KBM-7 (cell line): Measurements from ENCODE around the gene REPS2.

ENCODE experiments used
- DNase-seq: peaks from one replicate; pipeline ENCODE4 v3.0.0-alpha.2; 2015
- in situ Hi-C: fragments of 300-500 bp; cut with MboI; formaldehyde crosslinking; loops from 2 replicates; pipeline ENCODE4 v1.14.3; 2020; ENCODE audit warnings: low sequenced_read_pairs, low pct_unique_long_range_greater_than_20kb, mixed read lengths

REPS2 gene

DNA sequence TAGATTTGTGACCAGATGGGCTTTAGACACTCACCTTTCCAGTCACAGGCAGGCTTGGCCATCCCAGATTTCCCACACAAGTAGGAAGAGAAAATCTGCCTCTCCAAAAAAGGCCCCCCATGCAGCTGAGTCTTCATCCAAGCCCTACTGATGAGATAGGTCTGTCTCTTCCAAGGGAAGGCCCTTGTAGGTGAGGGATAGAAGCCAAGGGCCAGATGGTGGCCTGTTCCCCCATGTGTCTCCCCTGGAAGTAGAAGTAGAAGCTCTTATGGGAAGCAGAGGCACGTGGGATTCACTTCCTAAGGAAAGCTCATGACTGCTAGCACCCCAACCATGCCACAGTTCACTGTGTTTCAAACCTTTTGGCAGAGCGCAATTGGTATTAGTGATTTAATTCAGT is 81.5 kb downstream of the REPS2 start:
- no peak for DNase-seq
- in situ Hi-C loops, result loop anchor here (25.0 kb wide), 1 partner anchor 141 kb away; no protein-coding TSS in a partner anchor

DNA sequence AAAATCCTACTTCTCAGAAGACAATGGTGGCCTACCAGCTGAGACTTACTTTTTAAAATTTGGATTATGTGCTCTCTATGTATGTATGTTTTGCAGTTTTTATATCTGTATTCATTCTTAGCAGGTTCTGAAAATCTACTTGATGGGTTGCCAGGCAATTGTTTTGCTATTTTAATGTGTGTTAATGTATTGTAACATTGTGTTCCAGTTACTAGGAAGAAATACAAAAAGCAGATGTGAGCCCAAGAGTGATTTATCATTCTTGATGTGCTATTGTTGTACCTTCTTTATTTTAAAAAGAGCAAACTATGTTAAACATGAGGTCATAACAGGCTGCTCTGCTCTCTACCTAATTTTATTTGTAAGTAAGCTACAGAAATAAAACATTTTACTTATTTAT is 81.9 kb downstream of the REPS2 start:
- in situ Hi-C loops, result loop anchor here (25.0 kb wide), 1 partner anchor 141 kb away; no protein-coding TSS in a partner anchor
- no peak for DNase-seq

DNA sequence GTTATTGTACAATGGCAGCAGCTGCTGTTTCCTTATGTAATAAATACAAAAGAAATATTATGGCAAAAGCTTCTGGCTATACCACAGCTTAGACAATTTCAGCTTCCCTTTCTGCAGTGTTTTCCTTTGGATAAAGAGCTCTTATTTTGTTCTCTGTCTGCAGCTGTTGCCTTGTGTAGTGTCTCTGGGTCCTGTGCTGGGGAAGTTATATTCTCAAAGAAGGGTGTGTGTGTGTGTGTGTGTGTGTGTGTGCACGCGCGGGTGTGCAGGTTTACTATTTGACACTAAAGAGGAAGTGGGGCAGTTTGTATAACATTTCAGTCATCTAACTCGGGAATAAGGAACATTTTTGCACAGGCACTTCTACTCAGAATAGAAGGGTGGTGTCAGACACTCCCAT is 83.6 kb downstream of the REPS2 start:
- DNase-seq, result peak; percentile 77
- in situ Hi-C loops, result loop anchor here (25.0 kb wide), 1 partner anchor 143 kb away; no protein-coding TSS in a partner anchor

DNA sequence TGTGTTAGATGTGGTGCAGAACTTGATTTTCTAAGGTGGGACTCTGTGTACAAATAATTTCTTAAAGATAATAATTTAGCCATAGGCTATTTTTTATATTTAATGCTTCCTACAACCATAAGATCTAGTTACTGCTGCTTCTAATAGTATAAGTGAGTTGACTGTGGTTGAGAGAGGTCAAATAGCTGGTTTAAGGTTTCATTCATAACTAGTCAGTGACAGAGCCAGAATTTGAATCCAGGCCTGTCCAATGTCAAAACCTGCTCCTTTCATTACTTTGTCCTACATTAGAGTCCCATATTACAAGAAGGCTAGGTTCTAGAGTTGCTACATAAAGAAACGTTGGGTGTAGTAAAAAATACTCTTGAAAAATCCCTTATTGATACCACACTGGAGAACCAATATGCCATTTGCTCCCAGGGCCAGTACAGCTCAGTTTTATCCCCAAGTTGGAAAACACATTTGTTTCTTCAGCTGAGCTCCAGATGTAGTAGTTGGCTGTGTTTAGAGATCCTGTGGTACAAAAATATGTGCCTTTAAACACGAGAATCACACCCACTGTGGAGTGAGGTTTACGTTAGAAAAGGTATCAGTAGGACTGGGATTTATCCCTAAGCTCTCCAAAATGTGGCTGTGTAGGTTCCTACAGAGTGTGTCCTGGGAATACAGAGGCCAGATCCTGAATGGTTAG is 84.3 kb downstream of the REPS2 start:
- DNase-seq, result no peak
- in situ Hi-C loops, result loop anchor here (25.0 kb wide), 1 partner anchor 143 kb away; no protein-coding TSS in a partner anchor

DNA sequence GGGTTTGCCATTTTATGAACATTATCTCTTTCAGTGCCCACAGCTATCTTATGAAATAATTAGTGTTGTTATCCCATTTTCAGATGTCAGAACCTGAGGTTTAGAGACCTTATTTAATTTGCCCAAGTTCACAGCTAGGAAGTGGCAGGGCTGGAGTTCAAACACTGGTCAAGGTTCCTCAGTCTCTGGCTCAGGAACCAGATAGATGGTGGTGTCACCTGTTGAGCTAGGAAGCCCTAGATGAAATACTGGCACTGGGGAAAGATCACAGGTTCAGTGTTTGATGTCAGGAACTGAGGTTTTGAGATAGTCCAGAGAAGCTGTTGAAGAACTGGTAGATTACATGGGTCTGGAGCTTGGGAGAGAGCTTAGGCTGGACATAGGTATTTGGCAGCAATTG is 85.4 kb downstream of the REPS2 start:
- no peak for DNase-seq
- in situ Hi-C loops, result loop anchor here (25.0 kb wide), 1 partner anchor 145 kb away; no protein-coding TSS in a partner anchor

DNA sequence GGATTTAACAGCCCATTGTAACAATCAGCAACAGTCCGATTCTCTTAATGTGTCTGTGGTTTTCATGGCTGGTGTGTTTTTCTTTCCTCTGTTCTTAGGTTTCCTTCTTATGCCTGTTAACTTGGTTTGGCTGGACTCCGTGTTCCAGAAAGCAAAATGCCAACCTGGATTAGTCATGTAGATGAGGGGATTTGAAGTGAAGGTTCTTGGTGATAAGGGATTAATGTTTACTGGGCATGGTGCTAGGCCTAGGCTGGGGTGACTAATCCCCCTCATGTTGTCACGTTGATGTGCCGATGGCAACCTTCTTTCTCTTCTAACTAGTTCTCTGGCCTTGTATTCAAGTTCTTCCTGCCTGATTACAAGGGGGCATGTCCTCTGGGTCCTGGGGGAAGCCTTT is 85.9 kb downstream of the REPS2 start:
- in situ Hi-C loops, result loop anchor here (25.0 kb wide), 1 partner anchor 145 kb away; no protein-coding TSS in a partner anchor

DNA sequence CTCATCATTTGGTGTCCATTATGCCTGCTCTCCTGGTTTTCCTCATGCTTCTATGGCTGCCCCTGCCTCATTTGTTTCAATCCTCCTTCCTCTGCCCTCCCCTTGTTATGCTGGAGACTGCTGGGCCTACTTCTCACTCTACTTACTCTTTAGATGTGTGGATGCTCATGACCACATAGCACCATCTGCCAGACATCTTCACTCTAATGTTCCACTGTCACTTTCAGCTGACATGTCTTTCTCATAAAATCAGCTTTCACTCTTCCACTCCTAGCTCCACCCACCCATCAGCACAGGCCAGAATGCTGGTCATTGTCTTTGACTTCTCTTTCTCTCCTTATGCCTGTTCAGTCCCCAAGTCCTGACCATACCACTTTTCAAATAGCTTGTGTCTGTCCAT is 86.8 kb downstream of the REPS2 start:
- in situ Hi-C loops, result loop anchor here (25.0 kb wide), 1 partner anchor 146 kb away; no protein-coding TSS in a partner anchor
- DNase-seq, result no peak

More for the DNA sequence above, 85.9 kb downstream of the REPS2 start:
- no peak for DNase-seq

DNA sequence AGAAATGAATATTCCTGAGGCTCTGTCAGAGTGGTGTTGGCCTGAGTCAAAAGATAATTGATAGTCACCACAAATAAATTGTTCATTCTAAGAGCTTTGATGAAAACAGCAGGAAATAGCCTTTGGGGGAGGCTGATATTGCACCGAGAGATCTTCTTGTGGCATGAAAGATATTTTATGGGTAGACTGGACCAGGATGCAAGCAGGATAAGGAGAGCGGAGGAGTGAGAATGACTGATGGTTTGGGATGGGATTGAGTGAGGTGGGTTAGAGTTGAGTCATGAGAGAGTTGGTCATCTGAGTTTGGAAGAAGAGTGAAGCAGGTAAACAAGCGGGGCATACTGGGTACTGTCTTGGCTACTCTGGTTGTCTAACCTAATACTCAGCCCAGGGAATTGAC is 88.7 kb downstream of the REPS2 start:
- in situ Hi-C loops, result loop anchor here (25.0 kb wide), 1 partner anchor 148 kb away; no protein-coding TSS in a partner anchor
- no peak for DNase-seq

DNA sequence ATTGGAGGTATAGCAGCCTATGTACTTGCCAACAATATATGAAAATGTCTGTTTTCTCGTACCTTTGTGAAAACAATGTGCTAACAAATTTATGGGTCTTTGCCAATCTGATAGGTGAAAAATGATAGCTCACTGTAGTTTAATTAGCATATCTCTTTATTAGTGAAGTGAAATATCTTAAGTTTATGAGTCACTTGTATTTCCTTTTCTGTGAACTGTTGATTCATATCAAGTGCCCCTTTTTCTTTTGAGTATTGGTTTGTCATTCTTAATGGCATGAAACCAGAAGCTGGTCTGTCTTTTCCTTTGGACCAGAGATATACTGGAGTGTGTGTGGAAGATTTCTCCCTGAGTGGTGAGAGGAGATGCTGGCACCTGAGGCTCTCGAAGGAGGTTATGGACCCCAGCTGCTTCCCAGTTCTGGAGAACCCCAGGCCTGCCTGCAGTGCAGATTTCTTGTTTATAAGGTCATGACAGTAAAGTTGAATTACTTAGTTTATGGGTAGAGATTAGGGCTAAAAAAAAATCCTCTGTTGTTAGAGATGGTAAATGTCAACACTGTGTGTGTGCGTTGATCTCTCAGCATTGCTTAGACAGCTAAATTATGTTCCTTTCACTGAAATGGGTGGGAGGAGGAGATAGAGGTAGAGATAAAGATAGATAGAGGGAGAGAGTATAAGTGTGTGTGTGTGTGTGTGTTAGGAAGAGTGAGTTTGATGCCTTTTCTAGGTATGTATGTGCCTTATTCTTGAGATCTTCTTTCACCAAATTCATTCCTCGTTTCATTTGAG is 89.9 kb downstream of the REPS2 start:
- in situ Hi-C loops, result loop anchor here (25.0 kb wide), 1 partner anchor 149 kb away; no protein-coding TSS in a partner anchor
- DNase-seq, result no peak

DNA sequence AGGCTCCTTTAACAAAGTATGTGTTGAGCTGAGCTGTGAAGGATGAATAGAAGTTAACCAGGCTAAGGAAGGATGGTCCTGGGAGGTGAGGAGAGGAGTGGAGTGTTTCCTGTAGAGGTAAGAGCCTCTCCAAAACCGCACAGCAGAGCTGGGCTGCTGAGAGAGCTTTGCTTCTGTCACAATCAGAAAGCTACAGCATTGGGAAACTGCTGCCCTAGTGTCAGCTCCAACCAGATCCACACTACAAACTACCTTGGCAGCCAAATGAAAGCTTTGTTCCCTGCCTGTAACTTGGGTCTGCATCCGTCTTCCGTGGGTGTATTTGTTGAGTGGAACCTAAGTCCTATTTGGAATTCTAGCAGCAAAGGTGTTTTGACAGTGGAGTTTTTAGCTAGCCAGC is 91.8 kb downstream of the REPS2 start:
- no peak for DNase-seq
- in situ Hi-C loops, result loop anchor here (25.0 kb wide), 1 partner anchor 151 kb away; no protein-coding TSS in a partner anchor

DNA sequence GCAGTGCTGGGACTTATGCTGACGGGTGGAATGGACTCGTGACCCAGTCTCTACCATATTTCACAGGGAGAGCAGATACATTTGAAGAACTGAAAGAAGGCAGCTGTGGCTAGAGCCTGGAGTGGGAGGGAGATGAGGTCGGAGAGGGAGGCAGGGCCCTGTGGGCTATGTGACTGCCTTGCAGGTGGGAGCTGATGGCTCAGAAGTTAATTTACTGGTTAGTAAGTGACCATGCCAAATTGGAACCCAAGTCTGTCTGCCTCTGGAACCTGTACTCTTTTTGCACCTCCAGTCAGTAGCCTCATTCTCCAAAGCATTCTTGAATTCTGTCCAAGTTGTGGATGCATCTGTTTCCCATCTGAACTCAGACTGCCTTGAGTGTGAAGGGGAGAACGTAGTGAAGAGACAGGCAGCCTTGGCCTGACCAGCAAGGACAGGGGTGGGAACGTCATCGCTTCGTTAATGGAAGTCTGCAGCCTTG is 92.3 kb downstream of the REPS2 start:
- DNase-seq, result no peak
- in situ Hi-C loops, result loop anchor here (25.0 kb wide), 1 partner anchor 151 kb away; no protein-coding TSS in a partner anchor

DNA sequence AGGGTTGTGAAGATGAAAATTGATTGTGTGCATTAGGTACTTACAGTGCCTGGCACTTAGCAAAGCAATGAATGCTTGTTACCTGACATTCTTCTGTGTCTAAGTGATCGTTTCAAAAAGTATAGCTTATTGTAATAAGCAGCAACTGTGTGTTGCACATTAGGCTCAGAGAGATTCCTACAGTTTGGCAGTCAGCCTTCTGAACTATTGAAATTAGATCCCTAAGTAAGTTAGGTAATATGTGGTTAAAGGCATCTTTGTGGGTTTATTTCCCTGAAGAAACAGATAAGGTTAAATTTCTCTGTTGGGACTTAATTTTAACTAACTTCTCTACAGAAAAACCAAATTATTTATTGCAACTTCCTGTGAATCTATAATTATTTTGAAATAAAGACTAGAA is 93.4 kb downstream of the REPS2 start:
- in situ Hi-C loops, result loop anchor here (25.0 kb wide), 1 partner anchor 153 kb away; no protein-coding TSS in a partner anchor
- no peak for DNase-seq

DNA sequence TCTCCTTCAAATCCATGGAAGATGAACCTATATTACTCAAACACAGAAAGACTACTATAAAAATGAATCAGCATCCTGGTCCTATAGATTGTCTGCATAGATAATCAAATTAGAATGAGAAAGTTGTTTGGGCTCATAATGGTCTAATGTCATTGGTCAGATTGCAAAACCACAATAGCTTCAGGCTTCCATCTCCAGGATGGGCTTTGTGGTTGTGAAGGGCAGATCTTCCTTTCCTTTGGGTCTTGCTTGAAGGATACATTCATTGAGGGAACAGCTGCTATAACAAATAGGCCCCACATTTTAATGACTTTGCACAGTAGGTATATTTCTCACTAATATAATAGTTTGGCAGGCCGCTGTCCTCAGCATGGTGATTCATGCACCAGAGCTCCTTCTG is 94.3 kb downstream of the REPS2 start:
- no peak for DNase-seq
- in situ Hi-C loops, result loop anchor here (25.0 kb wide), 1 partner anchor 153 kb away; no protein-coding TSS in a partner anchor

DNA sequence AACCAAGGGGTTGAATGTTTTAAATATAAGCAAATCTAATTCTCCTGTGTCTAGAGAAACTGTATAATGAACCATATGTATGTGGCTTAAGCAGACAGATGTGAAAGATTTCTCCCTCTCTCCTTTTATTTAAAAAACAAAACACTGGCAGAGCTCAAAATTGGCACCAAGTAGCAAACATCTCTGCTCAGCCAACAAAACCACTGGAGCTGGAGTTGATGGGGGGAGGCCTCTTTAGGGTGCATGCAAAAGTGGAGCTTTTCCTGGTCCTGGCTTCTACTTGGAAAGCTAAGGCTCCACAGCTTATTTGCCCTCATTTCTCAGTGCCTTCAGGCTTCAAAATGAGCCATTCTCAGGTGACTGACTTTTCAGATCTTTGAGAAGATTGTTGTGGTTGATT is 95.6 kb downstream of the REPS2 start:
- in situ Hi-C loops, result loop anchor here (25.0 kb wide), 1 partner anchor 155 kb away; no protein-coding TSS in a partner anchor
- DNase-seq, result no peak

DNA sequence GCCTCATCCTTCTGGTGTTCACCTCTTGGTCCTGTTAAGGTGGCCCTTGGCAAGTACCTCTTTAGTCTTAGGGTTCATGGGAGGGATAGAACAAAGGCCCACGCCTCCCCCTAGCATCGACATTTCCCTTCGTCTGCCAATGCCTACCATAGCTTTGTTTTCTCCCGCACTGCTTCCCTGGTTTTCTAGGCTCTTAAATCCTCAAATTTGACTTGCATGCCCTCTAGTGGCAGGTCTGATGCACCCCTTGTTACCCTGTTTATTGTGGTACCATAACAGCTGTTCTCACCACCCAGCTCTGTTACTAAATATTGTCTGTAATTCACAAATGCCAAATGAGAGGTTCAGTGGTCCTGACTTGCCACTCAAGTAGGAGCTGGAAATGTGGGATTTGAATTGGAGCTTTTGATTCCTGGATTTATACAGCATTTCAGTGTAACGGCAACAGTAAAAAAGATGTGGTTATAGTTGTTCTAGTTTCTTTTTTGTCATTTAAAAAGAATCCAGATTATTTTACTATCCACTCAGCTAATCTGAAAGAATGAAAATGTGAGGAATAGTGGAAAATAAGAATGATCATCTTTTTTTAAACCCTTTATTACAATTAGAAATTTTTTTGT is 100.1 kb downstream of the REPS2 start:
- DNase-seq, result peak; percentile 85
- in situ Hi-C loops, result loop anchor here (25.0 kb wide), 1 partner anchor 159 kb away; no protein-coding TSS in a partner anchor

DNA sequence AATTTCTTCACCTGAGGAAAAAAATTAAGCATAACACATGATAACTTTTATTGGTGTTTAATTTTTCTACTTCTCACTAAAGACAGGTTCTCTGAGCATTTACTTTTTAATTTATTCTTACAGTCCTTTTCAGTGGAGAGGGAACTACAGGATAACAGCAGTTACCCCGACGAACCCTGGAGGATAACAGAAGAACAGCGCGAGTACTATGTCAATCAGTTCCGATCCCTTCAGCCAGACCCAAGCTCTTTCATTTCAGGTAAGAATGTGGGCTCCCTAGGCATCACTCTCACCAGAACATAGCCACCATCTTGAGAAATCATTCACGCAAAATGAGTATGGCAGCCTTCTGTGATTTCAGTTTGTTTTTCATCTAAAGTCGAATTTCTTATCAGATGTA is 100.8 kb downstream of the REPS2 start:
- DNase-seq, result no peak
- in situ Hi-C loops, result loop anchor here (25.0 kb wide), 1 partner anchor 160 kb away; no protein-coding TSS in a partner anchor

DNA sequence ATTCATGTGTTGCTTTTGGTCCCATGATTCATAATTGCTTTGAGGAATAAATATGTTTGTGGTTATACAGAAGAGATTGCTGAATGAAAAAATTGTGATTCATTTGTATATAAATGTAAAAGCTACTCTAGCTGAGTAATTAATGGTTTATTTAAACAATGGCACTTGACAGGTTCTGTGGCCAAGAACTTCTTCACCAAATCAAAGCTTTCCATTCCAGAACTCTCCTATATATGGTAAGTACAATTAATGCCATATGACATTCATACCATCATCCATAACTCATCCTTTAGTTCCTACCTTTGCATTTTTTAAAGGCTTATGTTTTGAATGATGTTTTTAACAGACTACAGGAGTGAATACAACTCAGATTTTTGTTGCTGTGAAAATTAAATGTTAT is 105.8 kb downstream of the REPS2 start:
- in situ Hi-C loops, result no loop called here
- DNase-seq, result no peak

DNA sequence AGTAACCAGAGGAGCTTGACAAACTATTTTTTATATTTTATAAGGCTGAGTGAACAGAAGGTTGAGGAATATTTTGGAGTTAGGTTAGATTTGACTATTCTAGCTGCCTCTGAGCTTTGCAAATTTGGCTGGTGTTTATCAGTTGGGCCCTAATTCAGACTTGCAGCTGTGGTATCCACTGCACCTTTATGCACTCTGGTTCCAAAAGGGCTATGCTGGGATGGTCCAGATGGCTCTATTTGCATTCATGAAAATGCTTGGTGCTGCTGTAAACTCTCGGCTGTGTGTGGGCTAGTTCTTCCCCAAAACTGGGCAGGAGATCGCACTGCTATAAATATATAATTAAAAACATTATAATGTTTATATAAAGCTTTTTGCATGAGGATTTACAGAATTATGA is 106.3 kb downstream of the REPS2 start:
- in situ Hi-C loops, result no loop called here
- DNase-seq, result no peak

DNA sequence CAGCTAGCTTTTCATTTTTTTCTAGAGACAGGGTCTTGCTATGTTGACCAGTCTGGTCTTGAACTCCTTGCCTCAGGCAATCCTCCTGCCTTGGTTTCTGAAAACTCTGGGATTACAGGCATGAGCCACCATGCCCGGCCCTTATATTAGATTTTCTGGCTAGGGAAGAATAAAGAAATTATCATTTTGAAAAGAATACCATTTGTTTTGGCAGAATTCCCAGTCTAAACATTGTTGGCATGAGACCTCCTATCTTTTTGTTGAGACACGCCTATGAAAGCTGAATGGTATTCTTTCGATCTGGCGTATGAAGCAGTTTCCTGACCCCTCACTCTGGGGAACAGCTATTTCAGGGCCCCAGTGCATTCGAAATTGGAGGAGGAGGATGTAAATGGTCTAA is 107.0 kb downstream of the REPS2 start:
- DNase-seq, result no peak

More for the DNA sequence above, 107.0 kb downstream of the REPS2 start:
- in situ Hi-C loops, result no loop called here
